ENCODE results near the gene GOLGA8O. TPM values are rescaled to one million over a fixed set of nuclear protein-coding genes. Genes with fewer than 3 reads are reported as not detected.

The GOLGA8O gene, protein sequence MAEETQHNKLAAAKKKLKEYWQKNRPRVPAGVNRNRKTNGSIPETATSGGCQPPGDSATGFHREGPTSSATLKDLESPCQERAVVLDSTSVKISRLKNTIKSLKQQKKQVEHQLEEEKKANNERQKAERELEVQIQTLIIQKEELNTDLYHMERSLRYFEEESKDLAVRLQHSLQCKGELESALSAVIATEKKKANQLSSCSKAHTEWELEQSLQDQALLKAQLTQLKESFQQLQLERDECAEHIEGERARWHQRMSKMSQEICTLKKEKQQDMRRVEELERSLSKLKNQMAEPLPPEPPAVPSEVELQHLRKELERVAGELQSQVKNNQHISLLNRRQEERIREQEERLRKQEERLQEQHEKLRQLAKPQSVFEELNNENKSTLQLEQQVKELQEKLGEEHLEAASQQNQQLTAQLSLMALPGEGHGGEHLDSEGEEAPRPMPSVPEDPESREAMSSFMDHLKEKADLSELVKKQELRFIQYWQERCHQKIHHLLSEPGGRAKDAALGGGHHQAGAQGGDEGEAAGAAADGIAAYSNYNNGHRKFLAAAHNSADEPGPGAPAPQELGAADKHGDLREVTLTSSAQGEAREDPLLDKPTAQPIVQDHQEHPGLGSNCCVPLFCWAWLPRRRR
- total RNA-seq = 0.18 TPM in 1 of 2 replicates, not detected in the other

DNA sequence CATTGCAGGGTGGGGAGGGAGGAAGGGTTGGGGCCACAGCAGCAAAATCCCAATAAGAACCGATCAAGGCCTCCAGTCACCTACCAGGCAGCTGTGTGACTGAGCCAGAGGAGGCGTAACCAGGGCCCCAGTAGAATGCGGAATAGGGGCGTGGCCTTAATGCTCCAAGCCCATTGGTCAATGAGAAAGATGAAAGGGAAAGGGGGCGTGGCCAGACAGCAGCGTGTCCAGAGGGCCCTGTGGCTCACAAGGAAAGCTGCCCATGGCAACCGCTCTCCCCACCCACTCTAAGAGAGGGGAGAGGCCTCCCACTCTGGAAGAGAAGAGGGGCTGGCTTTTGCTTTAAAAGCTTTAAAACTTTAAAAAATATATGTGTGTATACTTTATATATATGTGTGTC, at the start of gene GOLGA8O:
Gene GOLGA8O (minus strand): TSS at position 101 of the 400 bp plus-strand sequence. CDS start 98 bp downstream, at position 3.

DNA sequence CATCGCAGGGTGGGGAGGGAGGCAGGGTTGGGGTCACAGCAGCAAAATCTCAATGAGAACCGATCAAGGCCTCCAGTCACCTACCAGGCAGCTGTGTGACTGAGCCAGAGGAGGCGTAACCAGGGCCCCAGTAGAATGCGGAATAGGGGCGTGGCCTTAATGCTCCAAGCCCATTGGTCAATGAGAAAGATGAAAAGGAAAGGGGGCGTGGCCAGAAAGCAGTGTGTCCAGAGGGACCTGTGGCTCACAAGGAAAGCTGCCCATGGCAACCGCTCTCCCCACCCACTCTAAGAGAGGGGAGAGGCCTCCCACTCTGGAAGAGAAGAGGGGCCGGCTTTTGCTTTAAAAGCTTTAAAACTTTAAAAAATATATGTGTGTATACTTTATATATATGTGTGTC, 52.2 kb downstream of the GOLGA8O start, which contains the start of gene GOLGA8K:
Gene GOLGA8K (minus strand): TSS at position 101 of the 400 bp plus-strand sequence. CDS start 98 bp downstream, at position 3.

Other genes with a start within 250 kb of the GOLGA8O start
- gene GOLGA8K, start 52.3 kb downstream of the GOLGA8O start, total RNA-seq = not detected in 2 replicates
- gene GOLGA8N, start 137.8 kb upstream of the GOLGA8O start, total RNA-seq = 0.71 and 2.3 TPM in 2 replicates
- 18.5 and 29.2 TPM in 2 replicates for gene ARHGAP11A, start 159.9 kb upstream of the GOLGA8O start, total RNA-seq
- gene SCG5, start 186.1 kb upstream of the GOLGA8O start, total RNA-seq = 10.7 and 15.4 TPM in 2 replicates

Data from myometrial cell (primary cell).